ENCODE data around the gene SF3A1.

Gene SF3A1

GRCh38 chr22:30383061-30383460, 26.4 kb upstream of the SF3A1 start:
- no peak for TF ChIP-seq CTCF (IDR thresholded peaks at IDR 0.05; ENCODE audit: low read length, missing control alignments)
- no peak for DNase-seq (ENCODE audit: low read depth)
- H3K4me3 ChIP-seq (replicated peaks; ENCODE audit: low read depth, low read length), result no peak overlapping the region

- H3K4me3 ChIP-seq (replicated peaks; ENCODE audit: low read depth, low read length), result no peak overlapping the region
- TF ChIP-seq CTCF (IDR thresholded peaks at IDR 0.05; ENCODE audit: low read length, missing control alignments), result no peak
- no peak for DNase-seq (ENCODE audit: low read depth)
These were observed 25.6 kb upstream of the SF3A1 start for GRCh38 chr22:30382340-30382739.

- DNase-seq (ENCODE audit: low read depth), result no peak
- TF ChIP-seq CTCF (IDR thresholded peaks at IDR 0.05; ENCODE audit: low read length, missing control alignments), result no peak
- no peak overlapping the region for H3K4me3 ChIP-seq (replicated peaks; ENCODE audit: low read depth, low read length)
These were observed 24.6 kb upstream of the SF3A1 start for GRCh38 chr22:30381264-30381663.

GRCh38 chr22:30380011-30380410, 23.3 kb upstream of the SF3A1 start:
- no peak for TF ChIP-seq CTCF (IDR thresholded peaks at IDR 0.05; ENCODE audit: low read length, missing control alignments)
- H3K4me3 ChIP-seq (replicated peaks; ENCODE audit: low read depth, low read length), result no peak overlapping the region
- no peak for DNase-seq (ENCODE audit: low read depth)

GRCh38 chr22:30375312-30375849, 18.7 kb upstream of the SF3A1 start:
- no peak overlapping the region for H3K4me3 ChIP-seq (replicated peaks; ENCODE audit: low read depth, low read length)
- TF ChIP-seq CTCF (IDR thresholded peaks at IDR 0.05; ENCODE audit: low read length, missing control alignments), result no peak
- no peak for DNase-seq (ENCODE audit: low read depth)

GRCh38 chr22:30373331-30374325, 16.9 kb upstream of the SF3A1 start:
- no peak for DNase-seq (ENCODE audit: low read depth)
- no peak for TF ChIP-seq CTCF (IDR thresholded peaks at IDR 0.05; ENCODE audit: low read length, missing control alignments)
- no peak overlapping the region for H3K4me3 ChIP-seq (replicated peaks; ENCODE audit: low read depth, low read length)
